Measurements from ENCODE around the gene ISCA2.

DNA sequence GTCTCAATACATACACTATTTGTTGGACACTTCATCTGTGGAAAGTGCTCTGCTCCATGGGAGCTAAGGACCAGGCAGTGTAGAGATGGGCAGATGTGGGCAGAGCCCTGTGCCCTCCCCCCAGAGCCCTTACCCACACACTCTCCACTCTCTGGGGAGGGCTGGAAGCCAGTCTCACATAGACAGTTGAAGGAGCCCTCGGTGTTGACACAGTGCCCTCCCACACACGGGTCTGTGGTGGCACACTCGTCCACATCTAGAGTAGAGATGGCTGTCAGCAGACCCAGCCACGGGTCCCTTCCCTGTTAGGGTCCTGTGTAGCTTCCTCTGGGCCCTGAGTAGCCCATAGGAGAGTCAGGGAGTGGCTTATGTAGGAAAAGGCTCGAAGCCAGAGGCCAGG lies 14.3 kb downstream of the ISCA2 start:
- TF ChIP-seq MYC (IDR thresholded peaks at IDR 0.05; ENCODE audit: low read depth, low read length) = no peak
- TF ChIP-seq, protein P1, sequence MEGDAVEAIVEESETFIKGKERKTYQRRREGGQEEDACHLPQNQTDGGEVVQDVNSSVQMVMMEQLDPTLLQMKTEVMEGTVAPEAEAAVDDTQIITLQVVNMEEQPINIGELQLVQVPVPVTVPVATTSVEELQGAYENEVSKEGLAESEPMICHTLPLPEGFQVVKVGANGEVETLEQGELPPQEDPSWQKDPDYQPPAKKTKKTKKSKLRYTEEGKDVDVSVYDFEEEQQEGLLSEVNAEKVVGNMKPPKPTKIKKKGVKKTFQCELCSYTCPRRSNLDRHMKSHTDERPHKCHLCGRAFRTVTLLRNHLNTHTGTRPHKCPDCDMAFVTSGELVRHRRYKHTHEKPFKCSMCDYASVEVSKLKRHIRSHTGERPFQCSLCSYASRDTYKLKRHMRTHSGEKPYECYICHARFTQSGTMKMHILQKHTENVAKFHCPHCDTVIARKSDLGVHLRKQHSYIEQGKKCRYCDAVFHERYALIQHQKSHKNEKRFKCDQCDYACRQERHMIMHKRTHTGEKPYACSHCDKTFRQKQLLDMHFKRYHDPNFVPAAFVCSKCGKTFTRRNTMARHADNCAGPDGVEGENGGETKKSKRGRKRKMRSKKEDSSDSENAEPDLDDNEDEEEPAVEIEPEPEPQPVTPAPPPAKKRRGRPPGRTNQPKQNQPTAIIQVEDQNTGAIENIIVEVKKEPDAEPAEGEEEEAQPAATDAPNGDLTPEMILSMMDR (IDR thresholded peaks at IDR 0.05; ENCODE audit: extremely low read depth in 1 of 2, insufficient read depth in 1 of 2, low read depth in 1 of 2, low read length in 2 of 2) = no peak
- TF ChIP-seq POLR2AphosphoS5 (IDR thresholded peaks at IDR 0.05; ENCODE audit: insufficient read depth, low read depth, low read length) = no peak
- TF ChIP-seq JUN (IDR thresholded peaks at IDR 0.05; ENCODE audit: borderline replicate concordance, insufficient read depth, insufficient read length, low read depth) = no peak
- TF ChIP-seq, protein P2, sequence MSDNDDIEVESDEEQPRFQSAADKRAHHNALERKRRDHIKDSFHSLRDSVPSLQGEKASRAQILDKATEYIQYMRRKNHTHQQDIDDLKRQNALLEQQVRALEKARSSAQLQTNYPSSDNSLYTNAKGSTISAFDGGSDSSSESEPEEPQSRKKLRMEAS (IDR thresholded peaks at IDR 0.05; ENCODE audit: insufficient read depth, insufficient read length) = no peak
- TF ChIP-seq POLR2A (IDR thresholded peaks at IDR 0.05; ENCODE audit: low read depth, low read length) = no peak
